ENCODE results near the gene CEP72.

- TF ChIP-seq CTCF (IDR thresholded peaks at IDR 0.05; ENCODE audit: borderline replicate concordance, extremely low read depth, low read length, poor library complexity, severe bottlenecking) (no peak), EZH2 (IDR thresholded peaks at IDR 0.05; ENCODE audit: borderline replicate concordance, low read depth, low read length, severe bottlenecking) (no peak)
These were observed 53.4 kb downstream of the CEP72 start for GRCh38 chr5:665541-665955.
